Measurements from ENCODE around the gene CPNE5. TPM values are rescaled to one million over a fixed set of nuclear protein-coding genes. Genes with fewer than 3 reads are reported as not detected.

CPNE5 gene
- total and polyA plus RNA-seq, 2 donors (not counting 1 experiment from before 2014, with no cell fraction given): 0.02 TPM; not detected in 1

DNA sequence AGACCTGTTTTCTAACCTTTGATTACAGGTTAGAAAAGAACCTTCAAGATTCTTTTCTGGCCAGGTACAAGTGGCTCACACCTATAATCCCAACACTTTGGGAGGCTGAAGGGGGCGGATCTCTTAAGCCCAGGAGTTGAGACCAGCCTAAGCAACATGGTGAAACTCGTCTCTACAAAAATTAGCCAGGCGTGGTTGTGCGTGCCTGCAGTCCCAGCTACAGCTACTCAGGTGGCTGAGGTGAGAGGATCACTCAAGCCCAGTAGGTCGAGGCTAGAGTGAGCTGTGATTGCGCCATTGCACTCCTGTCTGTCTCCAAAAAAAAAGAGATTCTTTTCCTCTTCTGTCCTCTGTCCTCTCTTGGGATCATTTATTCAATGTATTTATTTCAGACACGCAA is 20.9 kb upstream of the CPNE5 start:
- peaks cover 2% of the 10 kb centered on the region for H3K4me1 ChIP-seq (ENCODE audit: control insufficient read depth, extremely low read depth, insufficient read depth, low read length)
- no peak for DNase-seq (ENCODE audit: low read depth in 2 of 2)
- peaks cover 4% of the 10 kb centered on the region for H3K79me2 ChIP-seq (ENCODE audit: control insufficient read depth, insufficient read depth, low read length)
- no peak overlapping the region for H3K27ac ChIP-seq (ENCODE audit: insufficient read depth, low read length)
- no peak for TF ChIP-seq EZH2 (IDR thresholded peaks at IDR 0.05; ENCODE audit: low read length, missing control alignments)
- TF ChIP-seq, protein P1, sequence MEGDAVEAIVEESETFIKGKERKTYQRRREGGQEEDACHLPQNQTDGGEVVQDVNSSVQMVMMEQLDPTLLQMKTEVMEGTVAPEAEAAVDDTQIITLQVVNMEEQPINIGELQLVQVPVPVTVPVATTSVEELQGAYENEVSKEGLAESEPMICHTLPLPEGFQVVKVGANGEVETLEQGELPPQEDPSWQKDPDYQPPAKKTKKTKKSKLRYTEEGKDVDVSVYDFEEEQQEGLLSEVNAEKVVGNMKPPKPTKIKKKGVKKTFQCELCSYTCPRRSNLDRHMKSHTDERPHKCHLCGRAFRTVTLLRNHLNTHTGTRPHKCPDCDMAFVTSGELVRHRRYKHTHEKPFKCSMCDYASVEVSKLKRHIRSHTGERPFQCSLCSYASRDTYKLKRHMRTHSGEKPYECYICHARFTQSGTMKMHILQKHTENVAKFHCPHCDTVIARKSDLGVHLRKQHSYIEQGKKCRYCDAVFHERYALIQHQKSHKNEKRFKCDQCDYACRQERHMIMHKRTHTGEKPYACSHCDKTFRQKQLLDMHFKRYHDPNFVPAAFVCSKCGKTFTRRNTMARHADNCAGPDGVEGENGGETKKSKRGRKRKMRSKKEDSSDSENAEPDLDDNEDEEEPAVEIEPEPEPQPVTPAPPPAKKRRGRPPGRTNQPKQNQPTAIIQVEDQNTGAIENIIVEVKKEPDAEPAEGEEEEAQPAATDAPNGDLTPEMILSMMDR (conservative IDR thresholded peaks at IDR 0.05 in 1 of 2, IDR thresholded peaks at IDR 0.05 in 1 of 2; ENCODE audit: low read depth in 1 of 2, low read length in 2 of 2): no peak
- H3K36me3 ChIP-seq (ENCODE audit: control insufficient read depth, insufficient read depth, low read length): peaks cover 2% of the 10 kb centered on the region
- no peak overlapping the region for H3K4me2 ChIP-seq (ENCODE audit: extremely low read depth, insufficient read depth, low read length)
- H3K9ac ChIP-seq (ENCODE audit: insufficient read depth, low read length): no peak overlapping the region
- no peak overlapping the region for H2AFZ ChIP-seq (ENCODE audit: low read length)
- no peaks in the 10 kb centered on the region for H3K9me3 ChIP-seq (ENCODE audit: control insufficient read depth, insufficient read depth, low read depth, low read length)
- H3K4me3 ChIP-seq (replicated peaks in 1 of 4; ENCODE audit: control extremely low read depth in 1 of 4, insufficient read depth in 1 of 4, low read depth in 3 of 4, low read length in 4 of 4): no peak overlapping the region
- H3K27me3 ChIP-seq (ENCODE audit: control insufficient read depth, insufficient read depth, low read length): no peaks in the 10 kb centered on the region
- no peaks in the 10 kb centered on the region for H4K20me1 ChIP-seq (ENCODE audit: control insufficient read depth, extremely low read depth, insufficient read depth, low read length)

GRCh38 chr6:36858407-36858981 is 19.2 kb upstream of the CPNE5 start:
- Histone ChIP-seq H3K36me3 (ENCODE audit: control insufficient read depth, insufficient read depth, low read length) (peaks cover 4% of the 10 kb centered on the region), H3K9ac (ENCODE audit: insufficient read depth, low read length) (no peak overlapping the region), H4K20me1 (ENCODE audit: control insufficient read depth, extremely low read depth, insufficient read depth, low read length) (no peaks in the 10 kb centered on the region), H2AFZ (ENCODE audit: low read length) (no peak overlapping the region), H3K27ac (ENCODE audit: insufficient read depth, low read length) (no peak overlapping the region), H3K4me3 (replicated peaks in 1 of 4; ENCODE audit: control extremely low read depth in 1 of 4, insufficient read depth in 1 of 4, low read depth in 3 of 4, low read length in 4 of 4) (no peak overlapping the region), H3K27me3 (ENCODE audit: control insufficient read depth, insufficient read depth, low read length) (no peaks in the 10 kb centered on the region), H3K4me2 (ENCODE audit: extremely low read depth, insufficient read depth, low read length) (peak overlapping the region; percentile 25), H3K4me1 (ENCODE audit: control insufficient read depth, extremely low read depth, insufficient read depth, low read length) (peaks cover 4% of the 10 kb centered on the region), H3K9me3 (ENCODE audit: control insufficient read depth, insufficient read depth, low read depth, low read length) (no peaks in the 10 kb centered on the region), H3K79me2 (ENCODE audit: control insufficient read depth, insufficient read depth, low read length) (peaks cover 3% of the 10 kb centered on the region)
- peak; percentile 38 to 79 for DNase-seq (ENCODE audit: low read depth in 2 of 2)
- TF ChIP-seq EZH2 (IDR thresholded peaks at IDR 0.05; ENCODE audit: low read length, missing control alignments): no peak

DNA sequence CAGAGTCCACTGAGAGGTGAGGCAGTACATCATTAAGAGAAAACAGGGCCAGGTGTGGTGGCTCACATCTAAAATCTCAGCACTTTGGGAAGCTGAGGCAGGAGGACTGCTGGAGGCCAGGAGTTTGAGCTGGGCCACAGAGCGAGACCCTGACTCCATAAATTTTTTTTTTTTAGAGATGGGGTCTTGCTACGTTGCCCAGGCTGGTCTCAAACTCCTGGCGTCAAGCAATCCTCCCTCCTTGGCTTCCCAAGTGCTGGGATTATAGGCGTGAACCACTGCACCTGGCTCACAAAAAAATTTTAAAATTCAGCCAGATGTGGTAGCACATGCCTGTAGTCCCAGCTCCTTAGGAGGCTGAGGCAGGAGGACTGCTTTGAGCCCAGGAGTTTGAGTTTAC is 18.1 kb upstream of the CPNE5 start:
- no peak for TF ChIP-seq EZH2 (IDR thresholded peaks at IDR 0.05; ENCODE audit: low read length, missing control alignments)
- TF ChIP-seq, protein P1 (conservative IDR thresholded peaks at IDR 0.05 in 1 of 2, IDR thresholded peaks at IDR 0.05 in 1 of 2; ENCODE audit: low read depth in 1 of 2, low read length in 2 of 2): no peak
- H3K9me3 ChIP-seq (ENCODE audit: control insufficient read depth, insufficient read depth, low read depth, low read length): no peaks in the 10 kb centered on the region
- no peak overlapping the region for H3K4me2 ChIP-seq (ENCODE audit: extremely low read depth, insufficient read depth, low read length)
- no peak for DNase-seq (ENCODE audit: low read depth in 2 of 2)
- H3K27ac ChIP-seq (ENCODE audit: insufficient read depth, low read length): no peak overlapping the region
- H3K27me3 ChIP-seq (ENCODE audit: control insufficient read depth, insufficient read depth, low read length): no peaks in the 10 kb centered on the region
- H3K36me3 ChIP-seq (ENCODE audit: control insufficient read depth, insufficient read depth, low read length): peaks cover 2% of the 10 kb centered on the region
- H3K9ac ChIP-seq (ENCODE audit: insufficient read depth, low read length): no peak overlapping the region
- H3K79me2 ChIP-seq (ENCODE audit: control insufficient read depth, insufficient read depth, low read length): peaks cover 2% of the 10 kb centered on the region
- H2AFZ ChIP-seq (ENCODE audit: low read length): no peak overlapping the region
- peaks cover 13% of the 10 kb centered on the region for H3K4me1 ChIP-seq (ENCODE audit: control insufficient read depth, extremely low read depth, insufficient read depth, low read length)
- H3K4me3 ChIP-seq (replicated peaks in 1 of 4; ENCODE audit: control extremely low read depth in 1 of 4, insufficient read depth in 1 of 4, low read depth in 3 of 4, low read length in 4 of 4): no peak overlapping the region
- no peaks in the 10 kb centered on the region for H4K20me1 ChIP-seq (ENCODE audit: control insufficient read depth, extremely low read depth, insufficient read depth, low read length)
